ENCODE measurements around the gene ANKS1B. TPM values are rescaled to one million over a fixed set of nuclear protein-coding genes. Genes with fewer than 3 reads are reported as not detected.

ANKS1B gene
- total and polyA plus RNA-seq, 10 of the 15 experiments (the other 5 are each of a cell fraction or from before 2014, with no cell fraction given): 0.16 to 1.3 (median 0.82) TPM; not detected in 7

GRCh38 chr12:99302874-99303273 lies 681.9 kb downstream of the ANKS1B start (continued):
- TF ChIP-seq SKIL (IDR thresholded peaks at IDR 0.05; ENCODE audit: low read depth, poor library complexity, severe bottlenecking) (no peak), JUNB (IDR thresholded peaks at IDR 0.05) (no peak), ZBTB33 (IDR thresholded peaks at IDR 0.05) (no peak), RCOR1 (conservative IDR thresholded peaks at IDR 0.05; ENCODE audit: low read depth, low read length) (no peak), SIN3A (IDR thresholded peaks at IDR 0.05; ENCODE audit: low read depth, low read length) (no peak), CREB1 (IDR thresholded peaks at IDR 0.05; ENCODE audit: low read depth) (no peak)

- FAIRE-seq: no peak
- ChIA-PET RAD21 (ENCODE audit: unreplicated experiment) (interaction anchor here (1.0 to 1.5 kb wide), 3 partner anchors 242 to 288 kb away, joined by 3 to 5 read pairs (median 5); no protein-coding TSS in a partner anchor), POLR2A (no interaction called here), SMC1A (ENCODE audit: uncharacterized antibody, unreplicated experiment) (interaction anchor here (1.6 kb wide), 1 partner anchor 244 kb away, joined by 5 read pairs; no protein-coding TSS in a partner anchor), CTCF (interaction anchor here (0.7 to 2.3 kb wide), 3 partner anchors 10 to 243 kb away, joined by 3 to 18 read pairs (median 3); no protein-coding TSS in a partner anchor)
- ATAC-seq: no peak
- Histone ChIP-seq H3K79me2 (ENCODE audit: control insufficient read depth, insufficient read depth, low read length) (no peaks in the 10 kb centered on the region), H3K27ac (ENCODE audit: control insufficient read depth, insufficient read depth) (no peak overlapping the region), H3K9ac (ENCODE audit: control insufficient read depth, insufficient read depth, low read length) (no peak overlapping the region), H3K27me3 (replicated peaks in 1 of 2; ENCODE audit: control insufficient read depth in 2 of 2, insufficient read depth in 2 of 2, low read length in 1 of 2) (no peaks in the 10 kb centered on the region), H3K4me3 (no peak overlapping the region), H3K36me3 (ENCODE audit: control insufficient read depth in 2 of 2, insufficient read depth in 2 of 2, low read length in 1 of 2) (no peaks in the 10 kb centered on the region), H3K4me1 (ENCODE audit: control insufficient read depth, insufficient read depth, low read length) (no peaks in the 10 kb centered on the region), H2AFZ (ENCODE audit: control insufficient read depth, low read depth, low read length) (no peak overlapping the region), H3K9me3 (replicated peaks; ENCODE audit: control insufficient read depth, insufficient read depth, low read length) (no peaks in the 10 kb centered on the region; the same call in 2 of the 3 replicates), H3K4me2 (ENCODE audit: control insufficient read depth, insufficient read depth) (no peak overlapping the region), H4K20me1 (ENCODE audit: control insufficient read depth, insufficient read depth) (no peaks in the 10 kb centered on the region)
- no peak for DNase-seq (ENCODE audit: low read depth, low spot score)
- in situ Hi-C loops (cut with MboI): no loop called here
- BruUV-seq (replicated peaks): no TSS peak
- WGBS (ENCODE audit: insufficient coverage, insufficient replicate concordance, low lambda C conversion rate, missing lambda C conversion rate): 0% methylated on average over 1 of the region's 1 CpG
- intact Hi-C loops (cut with micrococcal nuclease; ENCODE audit: unreplicated experiment): no loop called here
- TF ChIP-seq SMC3 (IDR thresholded peaks at IDR 0.05; ENCODE audit: borderline replicate concordance, low read length): no peak
- 0 out of 6 replicates have a peak, but pooled peaks of 1 of the 3 experiments have one; percentile 3 for TF ChIP-seq CTCF (IDR thresholded peaks at IDR 0.05 in 2 of 3, conservative IDR thresholded peaks at IDR 0.05 in 1 of 3; ENCODE audit: control insufficient read depth in 2 of 3, extremely low read depth in 1 of 3, insufficient read depth in 1 of 3, low read depth in 3 of 3, low read length in 3 of 3)
These were observed 697.6 kb downstream of the ANKS1B start for GRCh38 chr12:99287136-99287535.
